ENCODE measurements around the gene ANKDD1B.

GRCh38 chr5:75651575-75652238, 40.5 kb downstream of the ANKDD1B start:
- TF ChIP-seq CTCF (IDR thresholded peaks at IDR 0.05 in 2 of 3, conservative IDR thresholded peaks at IDR 0.05 in 1 of 3; ENCODE audit: borderline replicate concordance in 1 of 3, insufficient read depth in 1 of 3, low read depth in 2 of 3, low read length in 2 of 3) (no peak), POLR2A (IDR thresholded peaks at IDR 0.05; ENCODE audit: borderline replicate concordance, extremely low read depth, insufficient read depth, insufficient read length) (no peak), POLR2AphosphoS5 (IDR thresholded peaks at IDR 0.05; ENCODE audit: low read depth, low read length) (no peak), YY1 (IDR thresholded peaks at IDR 0.05; ENCODE audit: extremely low read depth, insufficient replicate concordance, low read depth, low read length) (no peak), EZH2 (IDR thresholded peaks at IDR 0.05) (no peak), ZFX (IDR thresholded peaks at IDR 0.05) (no peak), JUND (IDR thresholded peaks at IDR 0.05) (no peak), CEBPB (IDR thresholded peaks at IDR 0.05; ENCODE audit: low read depth) (no peak), REST (IDR thresholded peaks at IDR 0.05; ENCODE audit: low read depth) (no peak), MAX (IDR thresholded peaks at IDR 0.05) (no peak)

Data from HCT116 (cell line).